ENCODE measurements around the gene TRIM38. TPM values are rescaled to one million over a fixed set of nuclear protein-coding genes. Genes with fewer than 3 reads are reported as not detected.
"Not testable (repeated sequence)": the region's sequence is repeated elsewhere in the genome, so short reads cannot be mapped to it uniquely, and the experiment has no call there.

The TRIM38 gene
- total RNA-seq, 4 donors from 2014 or later: 11.5 to 14.0 (median 12.4) TPM

- WGBS, 2 donors: 46 to 57% methylated on average over 3 of the region's 3 CpGs
- Histone ChIP-seq H3K27ac (no peak overlapping the region), H3K4me3 (replicated peaks in 1 of 3) (no peak overlapping the region), H3K36me3 (no peaks in the 10 kb centered on the region), H3K9me3 (no peaks in the 10 kb centered on the region), H3K27me3 (no peaks in the 10 kb centered on the region), H3K4me1 (no peaks in the 10 kb centered on the region)
- DNase-seq: no peak
- intact Hi-C loops (cut with DNase I): no loop called here
- no peak for TF ChIP-seq CTCF (IDR thresholded peaks at IDR 0.05)
- no peak for TF ChIP-seq POLR2A (IDR thresholded peaks at IDR 0.05)
These were observed 45.9 kb downstream of the TRIM38 start for GRCh38 chr6:26008470-26008869.

GRCh38 chr6:26009817-26010216 is 47.2 kb downstream of the TRIM38 start:
- no peak for TF ChIP-seq CTCF (IDR thresholded peaks at IDR 0.05)
- no peak for TF ChIP-seq POLR2A (IDR thresholded peaks at IDR 0.05)
- Histone ChIP-seq H3K27me3 (no peaks in the 10 kb centered on the region), H3K4me3 (replicated peaks in 1 of 3) (no peak overlapping the region), H3K9me3 (no peaks in the 10 kb centered on the region), H3K36me3 (no peaks in the 10 kb centered on the region), H3K4me1 (no peaks in the 10 kb centered on the region), H3K27ac (no peak overlapping the region)
- 69 to 83% methylated on average over 4 of the region's 4 CpGs for WGBS, 2 donors
- DNase-seq: no peak
- intact Hi-C loops (cut with DNase I): no loop called here

DNA sequence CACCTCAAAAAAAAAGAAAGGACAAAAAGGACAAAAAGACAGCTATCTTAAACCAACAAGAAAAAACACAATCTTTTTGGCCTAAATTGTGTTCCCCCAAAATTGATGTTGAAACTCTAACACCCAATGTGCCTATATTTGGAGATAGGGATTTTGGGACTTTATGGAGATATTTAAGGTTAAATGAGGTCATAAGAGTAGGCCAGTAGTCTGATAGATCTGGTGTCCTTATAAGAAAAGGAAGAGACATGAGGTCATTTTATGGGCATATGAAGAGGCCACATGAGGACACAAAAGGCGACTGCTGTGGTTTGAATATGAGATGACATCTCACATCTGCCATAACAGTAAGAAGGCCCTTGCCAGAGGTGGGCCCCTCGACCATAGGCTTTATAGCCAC is 49.5 kb downstream of the TRIM38 start:
- intact Hi-C loops (cut with DNase I): no loop called here
- Histone ChIP-seq H3K4me1 (peaks cover 0 to 2% of the 10 kb centered on the region in 2 donors), H3K36me3 (no peaks in the 10 kb centered on the region), H3K27me3 (no peaks in the 10 kb centered on the region), H3K27ac (no peak overlapping the region), H3K4me3 (replicated peaks in 1 of 3) (no peak overlapping the region), H3K9me3 (no peaks in the 10 kb centered on the region)
- 89 to 97% methylated on average over 2 of the region's 2 CpGs for WGBS, 2 donors
- DNase-seq: no peak
- TF ChIP-seq CTCF (IDR thresholded peaks at IDR 0.05) (no peak), POLR2A (IDR thresholded peaks at IDR 0.05) (no peak)

- H3K27me3 ChIP-seq; H3K4me3 ChIP-seq (replicated peaks in 1 of 3); intact Hi-C loops (cut with DNase I); H3K36me3 ChIP-seq; DNase-seq; H3K9me3 ChIP-seq; H3K27ac ChIP-seq: not testable (repeated sequence)
- H3K4me1 ChIP-seq: peaks cover 0 to 11% of the 10 kb centered on the region in 2 donors
- WGBS, 2 donors: 83 to 95% methylated on average over 5 of the region's 5 CpGs
These were observed 51.8 kb downstream of the TRIM38 start for GRCh38 chr6:26014386-26014785.

GRCh38 chr6:26016245-26016962 is 53.8 kb downstream of the TRIM38 start:
- peak overlapping the region; percentile 63 to 83 (median 75) for H3K27ac ChIP-seq
- H3K36me3 ChIP-seq: no peaks in the 10 kb centered on the region
- WGBS, 2 donors: 21 to 25% methylated on average over 29 of the region's 29 CpGs
- peak; percentile 77 to 83 for DNase-seq
- H3K4me1 ChIP-seq: peaks cover 0 to 11% of the 10 kb centered on the region in 2 donors
- TF ChIP-seq POLR2A (IDR thresholded peaks at IDR 0.05): peak in 1 of 2 donors; percentile 76
- no peak for TF ChIP-seq CTCF (IDR thresholded peaks at IDR 0.05)
- H3K27me3 ChIP-seq: no peaks in the 10 kb centered on the region
- no peaks in the 10 kb centered on the region for H3K9me3 ChIP-seq
- peak overlapping the region in 2 of 3 donors; percentile 7 to 35 for H3K4me3 ChIP-seq (replicated peaks in 1 of 3)
- intact Hi-C loops (cut with DNase I): no loop called here
